WTC11 (cell line): Measurements from ENCODE around the gene MFAP3. TPM values are rescaled to one million over a fixed set of nuclear protein-coding genes. Genes with fewer than 3 reads are reported as not detected.

ENCODE experiments used
- ATAC-seq: fragments of 200-7000 bp; cut with Tn5 transposase; 2 replicates; pipeline ENCODE4 v1.10.0; 2021; ENCODE audit warnings: mild to moderate bottlenecking, moderate library complexity
- CTCF ChIA-PET: fragments of 300-600 bp; sonication (Branson Sonifier 250); formaldehyde crosslinking; loops from one replicate; lab custom pipeline; 2021; ENCODE audit warnings: antibody characterized with exemption; lab: Charles Lee
- POLR2A ChIA-PET: fragments of 350-600 bp; sonication (Branson Sonifier 250); formaldehyde crosslinking; loops from one replicate; lab custom pipeline; 2021; ENCODE audit warnings: antibody characterized with exemption; lab: Charles Lee
- DNase-seq: peaks from one replicate; pipeline ENCODE4 v3.0.0; 2021; ENCODE audit warnings: low spot score
- H3K27ac Mint-ChIP-seq: 2 replicates; pipeline ENCODE4 v1.8.0; 2021; ENCODE audit warnings: mixed read lengths
- H3K27me3 Mint-ChIP-seq: 2 replicates; pipeline ENCODE4 v1.8.0; 2021; ENCODE audit warnings: low read depth, mild to moderate bottlenecking, moderate library complexity, mixed read lengths
- H3K36me3 Mint-ChIP-seq: 2 replicates; pipeline ENCODE4 v1.8.0; 2021; ENCODE audit warnings: mixed read lengths
- H3K4me1 Mint-ChIP-seq: 2 replicates; pipeline ENCODE4 v1.8.0; 2022; ENCODE audit warnings: mixed read lengths
- H3K4me3 Mint-ChIP-seq: 2 replicates; pipeline ENCODE4 v1.8.0; 2021; ENCODE audit warnings: mild to moderate bottlenecking, moderate library complexity, mixed read lengths
- H3K9me3 Mint-ChIP-seq: 2 replicates; pipeline ENCODE4 v1.8.0; 2021; ENCODE audit warnings: mixed read lengths
- EMX1 ChIP-seq: fragments of 250-450 bp; sonication (Bioruptor Pico); IDR thresholded peaks from 2 replicates; pipeline ENCODE4 v1.8.0; 2021; ENCODE audit warnings: mild to moderate bottlenecking
- MXD4 ChIP-seq: fragments of 250-450 bp; sonication (Bioruptor Pico); IDR thresholded peaks from 2 replicates; pipeline ENCODE4 v1.8.0; 2021; ENCODE audit warnings: mild to moderate bottlenecking, moderate library complexity, borderline replicate concordance
- SMAD3 ChIP-seq: sonication (generic); formaldehyde crosslinking; IDR thresholded peaks from 2 replicates; pipeline ENCODE4 v1.8.0; 2022; ENCODE audit warnings: missing genetic modification reagents, mild to moderate bottlenecking, borderline replicate concordance
- TEAD4 ChIP-seq: sonication (generic); formaldehyde crosslinking; IDR thresholded peaks from 2 replicates; pipeline ENCODE4 v1.8.0; 2022; ENCODE audit warnings: mild to moderate bottlenecking, missing genetic modification reagents
- ZNF121 ChIP-seq: sonication (generic); formaldehyde crosslinking; IDR thresholded peaks from 2 replicates; pipeline ENCODE4 v1.8.0; 2023; ENCODE audit warnings: missing genetic modification reagents
- ZNF138 ChIP-seq: sonication (generic); formaldehyde crosslinking; conservative IDR thresholded peaks from 2 replicates; pipeline ENCODE4 v1.8.1; 2022; ENCODE audit warnings: mild to moderate bottlenecking, moderate library complexity, missing genetic modification reagents
- total RNA-seq: library from RNA; stranded (reverse); gene quantifications from 3 replicates; pipeline ENCODE4 v1.2.3, GENCODE V29; 2021
- TF ChIP-seq, protein P1 (sequence below): fragments of 250-450 bp; sonication (Bioruptor Pico); IDR thresholded peaks from 2 replicates; pipeline ENCODE4 v1.9.0; 2021; ENCODE audit warnings: mild to moderate bottlenecking
- TF ChIP-seq, protein P2 (sequence below): sonication (generic); formaldehyde crosslinking; IDR thresholded peaks from 2 replicates; pipeline ENCODE4 v1.8.0; 2022; ENCODE audit warnings: missing genetic modification reagents
- TF ChIP-seq, protein P3 (sequence below): sonication (generic); formaldehyde crosslinking; IDR thresholded peaks from 2 replicates; pipeline ENCODE4 v1.8.1; 2022; ENCODE audit warnings: low read depth, missing genetic modification reagents, borderline replicate concordance
- TF ChIP-seq, protein P4 (sequence below): sonication (generic); formaldehyde crosslinking; IDR thresholded peaks from 2 replicates; pipeline ENCODE4 v1.8.1; 2023; ENCODE audit warnings: mild to moderate bottlenecking, missing genetic modification reagents, moderate library complexity

Gene MFAP3
- total RNA-seq, 1 experiment from 2014 or later, result 20.0 TPM

DNA sequence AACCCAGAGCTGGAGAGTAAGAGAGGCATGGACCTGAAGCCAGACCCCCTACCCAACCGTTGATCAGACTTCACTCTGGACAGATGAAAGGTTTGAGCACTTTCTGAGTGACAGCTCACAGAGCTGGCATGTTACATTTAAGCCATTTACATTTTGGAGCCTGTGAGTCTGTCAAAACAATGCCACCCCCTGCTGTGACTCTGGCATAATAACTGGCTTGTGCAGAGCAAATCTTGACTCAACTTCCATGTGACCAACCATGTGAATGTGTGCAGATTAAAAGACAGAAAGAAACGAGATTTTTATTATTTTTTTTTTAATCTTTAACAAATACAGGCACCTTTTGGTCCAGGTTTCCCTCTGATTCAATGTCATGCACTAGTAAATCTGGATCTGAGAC is 48.5 kb downstream of the MFAP3 start (continued):
- TF ChIP-seq, protein P1, sequence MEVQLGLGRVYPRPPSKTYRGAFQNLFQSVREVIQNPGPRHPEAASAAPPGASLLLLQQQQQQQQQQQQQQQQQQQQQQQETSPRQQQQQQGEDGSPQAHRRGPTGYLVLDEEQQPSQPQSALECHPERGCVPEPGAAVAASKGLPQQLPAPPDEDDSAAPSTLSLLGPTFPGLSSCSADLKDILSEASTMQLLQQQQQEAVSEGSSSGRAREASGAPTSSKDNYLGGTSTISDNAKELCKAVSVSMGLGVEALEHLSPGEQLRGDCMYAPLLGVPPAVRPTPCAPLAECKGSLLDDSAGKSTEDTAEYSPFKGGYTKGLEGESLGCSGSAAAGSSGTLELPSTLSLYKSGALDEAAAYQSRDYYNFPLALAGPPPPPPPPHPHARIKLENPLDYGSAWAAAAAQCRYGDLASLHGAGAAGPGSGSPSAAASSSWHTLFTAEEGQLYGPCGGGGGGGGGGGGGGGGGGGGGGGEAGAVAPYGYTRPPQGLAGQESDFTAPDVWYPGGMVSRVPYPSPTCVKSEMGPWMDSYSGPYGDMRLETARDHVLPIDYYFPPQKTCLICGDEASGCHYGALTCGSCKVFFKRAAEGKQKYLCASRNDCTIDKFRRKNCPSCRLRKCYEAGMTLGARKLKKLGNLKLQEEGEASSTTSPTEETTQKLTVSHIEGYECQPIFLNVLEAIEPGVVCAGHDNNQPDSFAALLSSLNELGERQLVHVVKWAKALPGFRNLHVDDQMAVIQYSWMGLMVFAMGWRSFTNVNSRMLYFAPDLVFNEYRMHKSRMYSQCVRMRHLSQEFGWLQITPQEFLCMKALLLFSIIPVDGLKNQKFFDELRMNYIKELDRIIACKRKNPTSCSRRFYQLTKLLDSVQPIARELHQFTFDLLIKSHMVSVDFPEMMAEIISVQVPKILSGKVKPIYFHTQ (CRISPR knock-in tag), result no peak
- TF ChIP-seq ZNF121 (CRISPR knock-in tag) (no peak), MXD4 (no peak), EMX1 (CRISPR knock-in tag) (no peak), TEAD4 (CRISPR knock-in tag) (no peak)
- TF ChIP-seq, protein P2, sequence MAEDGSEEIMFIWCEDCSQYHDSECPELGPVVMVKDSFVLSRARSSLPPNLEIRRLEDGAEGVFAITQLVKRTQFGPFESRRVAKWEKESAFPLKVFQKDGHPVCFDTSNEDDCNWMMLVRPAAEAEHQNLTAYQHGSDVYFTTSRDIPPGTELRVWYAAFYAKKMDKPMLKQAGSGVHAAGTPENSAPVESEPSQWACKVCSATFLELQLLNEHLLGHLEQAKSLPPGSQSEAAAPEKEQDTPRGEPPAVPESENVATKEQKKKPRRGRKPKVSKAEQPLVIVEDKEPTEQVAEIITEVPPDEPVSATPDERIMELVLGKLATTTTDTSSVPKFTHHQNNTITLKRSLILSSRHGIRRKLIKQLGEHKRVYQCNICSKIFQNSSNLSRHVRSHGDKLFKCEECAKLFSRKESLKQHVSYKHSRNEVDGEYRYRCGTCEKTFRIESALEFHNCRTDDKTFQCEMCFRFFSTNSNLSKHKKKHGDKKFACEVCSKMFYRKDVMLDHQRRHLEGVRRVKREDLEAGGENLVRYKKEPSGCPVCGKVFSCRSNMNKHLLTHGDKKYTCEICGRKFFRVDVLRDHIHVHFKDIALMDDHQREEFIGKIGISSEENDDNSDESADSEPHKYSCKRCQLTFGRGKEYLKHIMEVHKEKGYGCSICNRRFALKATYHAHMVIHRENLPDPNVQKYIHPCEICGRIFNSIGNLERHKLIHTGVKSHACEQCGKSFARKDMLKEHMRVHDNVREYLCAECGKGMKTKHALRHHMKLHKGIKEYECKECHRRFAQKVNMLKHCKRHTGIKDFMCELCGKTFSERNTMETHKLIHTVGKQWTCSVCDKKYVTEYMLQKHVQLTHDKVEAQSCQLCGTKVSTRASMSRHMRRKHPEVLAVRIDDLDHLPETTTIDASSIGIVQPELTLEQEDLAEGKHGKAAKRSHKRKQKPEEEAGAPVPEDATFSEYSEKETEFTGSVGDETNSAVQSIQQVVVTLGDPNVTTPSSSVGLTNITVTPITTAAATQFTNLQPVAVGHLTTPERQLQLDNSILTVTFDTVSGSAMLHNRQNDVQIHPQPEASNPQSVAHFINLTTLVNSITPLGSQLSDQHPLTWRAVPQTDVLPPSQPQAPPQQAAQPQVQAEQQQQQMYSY, result no peak
- TF ChIP-seq, all 79 proteins: peak for 0

DNA sequence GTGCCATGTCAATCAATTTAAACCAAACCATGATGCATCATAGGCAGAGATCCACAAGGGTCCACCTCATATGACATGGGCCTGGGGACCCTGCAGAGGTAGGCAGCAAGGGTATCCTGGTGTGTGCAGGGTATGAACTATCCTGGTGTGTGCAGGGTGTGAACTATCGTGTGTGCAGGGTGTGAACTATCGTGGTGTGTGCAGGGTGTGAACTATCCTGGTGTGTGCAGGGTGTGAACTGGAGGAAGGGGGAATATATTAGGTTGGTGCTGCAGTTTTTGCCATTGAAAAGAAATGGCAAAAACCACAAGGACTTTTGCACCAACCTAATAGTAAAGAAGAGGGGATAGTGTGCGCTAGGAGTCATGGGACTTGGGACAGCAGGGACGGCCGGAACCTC is 50.0 kb downstream of the MFAP3 start:
- Mint-ChIP-seq H3K9me3 (no peaks in the 10 kb centered on the region; the same call in 1 of the 2 replicates), H3K4me1 (peaks cover 36% of the 10 kb centered on the region)
- CTCF ChIA-PET, result interaction anchor here (1.3 to 2.9 kb wide), 3 partner anchors 16 to 68 kb away, joined by 5 to 13 read pairs (median 11); no protein-coding TSS in a partner anchor

DNA sequence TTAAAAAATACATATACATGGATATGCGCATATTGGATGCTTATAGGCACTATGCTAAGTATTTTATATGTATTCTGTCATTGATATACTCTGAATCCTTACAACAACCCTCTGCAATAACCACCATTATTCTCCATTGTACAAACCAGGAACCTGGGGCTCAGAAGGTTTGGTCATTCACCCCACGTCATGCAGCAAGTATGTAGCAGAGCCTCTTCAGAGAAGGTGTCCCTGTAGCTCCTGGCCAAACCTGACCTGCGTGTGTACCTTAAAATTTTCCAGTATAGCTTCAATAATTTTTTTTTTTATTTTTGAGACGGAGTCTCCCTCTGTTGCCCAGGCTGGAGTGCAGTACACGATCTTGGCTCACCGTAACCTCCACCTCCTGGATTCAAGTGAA is 51.9 kb downstream of the MFAP3 start:
- Mint-ChIP-seq H3K27ac (no peak overlapping the region), H3K27me3 (peaks cover 8% of the 10 kb centered on the region), H3K4me3 (no peak overlapping the region), H3K9me3 (no peaks in the 10 kb centered on the region; the same call in 1 of the 2 replicates), H3K36me3 (no peaks in the 10 kb centered on the region), H3K4me1 (peaks cover 30% of the 10 kb centered on the region)
- DNase-seq, result no peak
- ChIA-PET CTCF (interaction anchor here (2.3 to 2.9 kb wide), 2 partner anchors 18 to 66 kb away, joined by 11 to 13 read pairs; no protein-coding TSS in a partner anchor), POLR2A (no interaction called here)
- no peak for ATAC-seq
- TF ChIP-seq, protein P3, sequence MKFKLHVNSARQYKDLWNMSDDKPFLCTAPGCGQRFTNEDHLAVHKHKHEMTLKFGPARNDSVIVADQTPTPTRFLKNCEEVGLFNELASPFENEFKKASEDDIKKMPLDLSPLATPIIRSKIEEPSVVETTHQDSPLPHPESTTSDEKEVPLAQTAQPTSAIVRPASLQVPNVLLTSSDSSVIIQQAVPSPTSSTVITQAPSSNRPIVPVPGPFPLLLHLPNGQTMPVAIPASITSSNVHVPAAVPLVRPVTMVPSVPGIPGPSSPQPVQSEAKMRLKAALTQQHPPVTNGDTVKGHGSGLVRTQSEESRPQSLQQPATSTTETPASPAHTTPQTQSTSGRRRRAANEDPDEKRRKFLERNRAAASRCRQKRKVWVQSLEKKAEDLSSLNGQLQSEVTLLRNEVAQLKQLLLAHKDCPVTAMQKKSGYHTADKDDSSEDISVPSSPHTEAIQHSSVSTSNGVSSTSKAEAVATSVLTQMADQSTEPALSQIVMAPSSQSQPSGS (CRISPR knock-in tag), result no peak
- TF ChIP-seq ZNF138, result no peak

More for the DNA sequence above, 50.0 kb downstream of the MFAP3 start:
- TF ChIP-seq SMAD3 (CRISPR knock-in tag), result no peak
- TF ChIP-seq, protein P4, sequence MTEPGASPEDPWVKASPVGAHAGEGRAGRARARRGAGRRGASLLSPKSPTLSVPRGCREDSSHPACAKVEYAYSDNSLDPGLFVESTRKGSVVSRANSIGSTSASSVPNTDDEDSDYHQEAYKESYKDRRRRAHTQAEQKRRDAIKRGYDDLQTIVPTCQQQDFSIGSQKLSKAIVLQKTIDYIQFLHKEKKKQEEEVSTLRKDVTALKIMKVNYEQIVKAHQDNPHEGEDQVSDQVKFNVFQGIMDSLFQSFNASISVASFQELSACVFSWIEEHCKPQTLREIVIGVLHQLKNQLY (CRISPR knock-in tag), result no peak
- Mint-ChIP-seq H3K4me3 (no peak overlapping the region), H3K36me3 (no peaks in the 10 kb centered on the region), H3K27ac (no peak overlapping the region), H3K27me3 (peaks cover 13% of the 10 kb centered on the region)
- POLR2A ChIA-PET, result no interaction called here
- no peak for DNase-seq
- no peak for ATAC-seq
